SK-N-SH treated with all-trans-retinoic acid at 6 μM for 48 hours (cell line): ENCODE data around the gene KMT5B.

Experiments used
- ATAC-seq: fragments of 200-7000 bp; cut with Tn5 transposase; 3 replicates; pipeline ENCODE4 v1.9.1; 2020; ENCODE audit warnings: mild to moderate bottlenecking, moderate library complexity
- ARNTL ChIP-seq: fragments of 450-650 bp; formaldehyde crosslinking; IDR thresholded peaks from 2 replicates; pipeline ENCODE4 v1.5.0; 2020; ENCODE audit warnings: low read depth, mild to moderate bottlenecking, moderate library complexity, borderline replicate concordance
- BACH2 ChIP-seq: fragments of 250-450 bp; sonication (Bioruptor Pico); IDR thresholded peaks from 2 replicates; pipeline ENCODE4 v1.9.0; 2021; ENCODE audit warnings: mild to moderate bottlenecking, borderline replicate concordance
- CSDC2 ChIP-seq: fragments of 250-450 bp; sonication (Bioruptor Pico); IDR thresholded peaks from 2 replicates; pipeline ENCODE4 v1.5.0; 2020; ENCODE audit warnings: mild to moderate bottlenecking, moderate library complexity
- ESRRG ChIP-seq: fragments of 250-450 bp; sonication (Bioruptor Pico); IDR thresholded peaks from 2 replicates; pipeline ENCODE4 v1.6.1; 2021; ENCODE audit warnings: mild to moderate bottlenecking
- OSR1 ChIP-seq: fragments of 250-450 bp; sonication (Bioruptor Pico); IDR thresholded peaks from 2 replicates; pipeline ENCODE4 v1.8.0; 2022; ENCODE audit warnings: moderate library complexity, mild to moderate bottlenecking, inconsistent platforms
- PPARA ChIP-seq: fragments of 250-450 bp; sonication (Bioruptor Pico); IDR thresholded peaks from 2 replicates; pipeline ENCODE4 v1.5.0; 2020; ENCODE audit warnings: mild to moderate bottlenecking, borderline replicate concordance
- RARB ChIP-seq: fragments of 250-450 bp; sonication (Bioruptor Pico); IDR thresholded peaks from 2 replicates; pipeline ENCODE4 v1.8.0; 2021; ENCODE audit warnings: mild to moderate bottlenecking, moderate library complexity
- TOX ChIP-seq: fragments of 250-450 bp; sonication (Bioruptor Pico); IDR thresholded peaks from 2 replicates; pipeline ENCODE4 v1.8.0; 2021; ENCODE audit warnings: mild to moderate bottlenecking, moderate library complexity, borderline replicate concordance
- ZC3H10 ChIP-seq: fragments of 250-450 bp; sonication (Bioruptor Pico); IDR thresholded peaks from 2 replicates; pipeline ENCODE4 v1.5.1; 2021; ENCODE audit warnings: mild to moderate bottlenecking, moderate library complexity
- ZFP3 ChIP-seq: fragments of 250-450 bp; sonication (Bioruptor Pico); IDR thresholded peaks from 2 replicates; pipeline ENCODE4 v1.5.0; 2020; ENCODE audit warnings: mild to moderate bottlenecking, moderate library complexity
- ZFP30 ChIP-seq: fragments of 450-650 bp; formaldehyde crosslinking; IDR thresholded peaks from 2 replicates; pipeline ENCODE4 v1.5.0; 2022; ENCODE audit warnings: mild to moderate bottlenecking, moderate library complexity
- ZNF565 ChIP-seq: fragments of 450-650 bp; formaldehyde crosslinking; conservative IDR thresholded peaks from 2 replicates; pipeline ENCODE4 v1.5.0; 2020; ENCODE audit warnings: low read depth, mild to moderate bottlenecking, moderate library complexity
- ZNF70 ChIP-seq: fragments of 450-650 bp; formaldehyde crosslinking; IDR thresholded peaks from 2 replicates; pipeline ENCODE4 v1.5.0; 2020; ENCODE audit warnings: mild to moderate bottlenecking, moderate library complexity
- ZNF8 ChIP-seq: fragments of 450-650 bp; formaldehyde crosslinking; IDR thresholded peaks from 2 replicates; pipeline ENCODE4 v1.5.0; 2020; ENCODE audit warnings: mild to moderate bottlenecking, moderate library complexity
- TF ChIP-seq, protein P1 (sequence below): fragments of 250-450 bp; sonication (Bioruptor Pico); IDR thresholded peaks from 2 replicates; pipeline ENCODE4 v1.8.0; 2020; ENCODE audit warnings: mild to moderate bottlenecking, moderate library complexity, borderline replicate concordance
- TF ChIP-seq, protein P2 (sequence below): fragments of 250-450 bp; sonication (Bioruptor Pico); IDR thresholded peaks from 2 replicates; pipeline ENCODE4 v1.8.0; 2021; ENCODE audit warnings: low read depth, mild to moderate bottlenecking, moderate library complexity, borderline replicate concordance
- TF ChIP-seq, protein P3 (sequence below): fragments of 250-450 bp; sonication (Bioruptor Pico); IDR thresholded peaks from 2 replicates; pipeline ENCODE4 v1.5.0; 2020; ENCODE audit warnings: mild to moderate bottlenecking, moderate library complexity
- TF ChIP-seq, protein P4 (sequence below): fragments of 250-450 bp; sonication (Bioruptor Pico); IDR thresholded peaks from 2 replicates; pipeline ENCODE4 v1.5.1; 2020; ENCODE audit warnings: low read depth, mild to moderate bottlenecking, moderate library complexity

The KMT5B gene

DNA sequence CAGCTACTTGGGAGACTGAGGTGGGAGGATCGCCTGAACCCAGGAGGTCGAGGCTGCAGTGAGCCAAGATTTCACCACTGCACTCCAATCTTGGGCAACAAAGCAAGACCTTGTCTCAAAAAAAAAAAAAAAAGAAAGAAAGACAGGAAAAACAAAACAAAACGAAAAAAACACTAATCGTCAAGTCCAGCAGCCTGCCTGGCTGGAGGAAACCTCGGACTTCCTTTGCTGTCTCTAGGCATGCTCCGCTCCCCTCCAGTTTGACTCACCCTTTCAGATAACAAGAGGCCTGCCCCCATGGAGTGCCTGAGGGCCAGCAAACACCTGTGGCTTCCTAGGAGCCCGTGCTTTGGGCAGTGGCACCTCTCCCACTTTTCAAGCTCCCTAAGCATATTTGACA, 63.1 kb downstream of the KMT5B start:
- ATAC-seq, result no peak
- TF ChIP-seq RARB (CRISPR knock-in tag), result no peak
- no peak for TF ChIP-seq ZNF565 (CRISPR knock-in tag)
- TF ChIP-seq, protein P1, sequence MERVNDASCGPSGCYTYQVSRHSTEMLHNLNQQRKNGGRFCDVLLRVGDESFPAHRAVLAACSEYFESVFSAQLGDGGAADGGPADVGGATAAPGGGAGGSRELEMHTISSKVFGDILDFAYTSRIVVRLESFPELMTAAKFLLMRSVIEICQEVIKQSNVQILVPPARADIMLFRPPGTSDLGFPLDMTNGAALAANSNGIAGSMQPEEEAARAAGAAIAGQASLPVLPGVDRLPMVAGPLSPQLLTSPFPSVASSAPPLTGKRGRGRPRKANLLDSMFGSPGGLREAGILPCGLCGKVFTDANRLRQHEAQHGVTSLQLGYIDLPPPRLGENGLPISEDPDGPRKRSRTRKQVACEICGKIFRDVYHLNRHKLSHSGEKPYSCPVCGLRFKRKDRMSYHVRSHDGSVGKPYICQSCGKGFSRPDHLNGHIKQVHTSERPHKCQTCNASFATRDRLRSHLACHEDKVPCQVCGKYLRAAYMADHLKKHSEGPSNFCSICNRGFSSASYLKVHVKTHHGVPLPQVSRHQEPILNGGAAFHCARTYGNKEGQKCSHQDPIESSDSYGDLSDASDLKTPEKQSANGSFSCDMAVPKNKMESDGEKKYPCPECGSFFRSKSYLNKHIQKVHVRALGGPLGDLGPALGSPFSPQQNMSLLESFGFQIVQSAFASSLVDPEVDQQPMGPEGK, result no peak

DNA sequence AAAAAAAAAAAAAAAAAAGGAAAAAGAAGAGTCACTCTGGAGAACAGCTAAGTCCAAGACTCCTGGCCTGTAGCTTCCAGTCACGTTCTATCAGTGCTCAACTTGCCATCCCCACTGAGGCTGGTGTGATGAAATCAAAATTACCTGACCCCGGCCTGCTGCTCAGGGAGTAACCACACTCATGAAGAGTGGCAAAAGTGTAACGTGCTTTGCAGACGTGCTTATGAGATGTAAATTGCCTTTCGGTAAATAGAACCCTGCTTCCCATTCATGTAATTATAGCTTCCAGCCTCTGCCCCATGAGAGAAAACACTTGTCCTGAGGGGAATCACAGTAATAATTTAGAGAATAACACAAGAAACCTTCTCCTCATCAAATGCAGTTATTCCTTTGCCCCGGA, 63.7 kb downstream of the KMT5B start:
- TF ChIP-seq BACH2 (CRISPR knock-in tag) (no peak), CSDC2 (CRISPR knock-in tag) (no peak), OSR1 (no peak), RARB (CRISPR knock-in tag) (no peak), ZNF8 (no peak), ZFP3 (CRISPR knock-in tag) (no peak), ZNF565 (CRISPR knock-in tag) (no peak), PPARA (CRISPR knock-in tag) (no peak), ARNTL (CRISPR knock-in tag) (no peak)
- TF ChIP-seq, protein P2, sequence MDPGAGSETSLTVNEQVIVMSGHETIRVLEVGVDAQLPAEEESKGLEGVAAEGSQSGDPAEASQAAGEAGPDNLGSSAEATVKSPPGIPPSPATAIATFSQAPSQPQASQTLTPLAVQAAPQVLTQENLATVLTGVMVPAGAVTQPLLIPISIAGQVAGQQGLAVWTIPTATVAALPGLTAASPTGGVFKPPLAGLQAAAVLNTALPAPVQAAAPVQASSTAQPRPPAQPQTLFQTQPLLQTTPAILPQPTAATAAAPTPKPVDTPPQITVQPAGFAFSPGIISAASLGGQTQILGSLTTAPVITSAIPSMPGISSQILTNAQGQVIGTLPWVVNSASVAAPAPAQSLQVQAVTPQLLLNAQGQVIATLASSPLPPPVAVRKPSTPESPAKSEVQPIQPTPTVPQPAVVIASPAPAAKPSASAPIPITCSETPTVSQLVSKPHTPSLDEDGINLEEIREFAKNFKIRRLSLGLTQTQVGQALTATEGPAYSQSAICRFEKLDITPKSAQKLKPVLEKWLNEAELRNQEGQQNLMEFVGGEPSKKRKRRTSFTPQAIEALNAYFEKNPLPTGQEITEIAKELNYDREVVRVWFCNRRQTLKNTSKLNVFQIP (CRISPR knock-in tag), result no peak
- TF ChIP-seq, protein P3, sequence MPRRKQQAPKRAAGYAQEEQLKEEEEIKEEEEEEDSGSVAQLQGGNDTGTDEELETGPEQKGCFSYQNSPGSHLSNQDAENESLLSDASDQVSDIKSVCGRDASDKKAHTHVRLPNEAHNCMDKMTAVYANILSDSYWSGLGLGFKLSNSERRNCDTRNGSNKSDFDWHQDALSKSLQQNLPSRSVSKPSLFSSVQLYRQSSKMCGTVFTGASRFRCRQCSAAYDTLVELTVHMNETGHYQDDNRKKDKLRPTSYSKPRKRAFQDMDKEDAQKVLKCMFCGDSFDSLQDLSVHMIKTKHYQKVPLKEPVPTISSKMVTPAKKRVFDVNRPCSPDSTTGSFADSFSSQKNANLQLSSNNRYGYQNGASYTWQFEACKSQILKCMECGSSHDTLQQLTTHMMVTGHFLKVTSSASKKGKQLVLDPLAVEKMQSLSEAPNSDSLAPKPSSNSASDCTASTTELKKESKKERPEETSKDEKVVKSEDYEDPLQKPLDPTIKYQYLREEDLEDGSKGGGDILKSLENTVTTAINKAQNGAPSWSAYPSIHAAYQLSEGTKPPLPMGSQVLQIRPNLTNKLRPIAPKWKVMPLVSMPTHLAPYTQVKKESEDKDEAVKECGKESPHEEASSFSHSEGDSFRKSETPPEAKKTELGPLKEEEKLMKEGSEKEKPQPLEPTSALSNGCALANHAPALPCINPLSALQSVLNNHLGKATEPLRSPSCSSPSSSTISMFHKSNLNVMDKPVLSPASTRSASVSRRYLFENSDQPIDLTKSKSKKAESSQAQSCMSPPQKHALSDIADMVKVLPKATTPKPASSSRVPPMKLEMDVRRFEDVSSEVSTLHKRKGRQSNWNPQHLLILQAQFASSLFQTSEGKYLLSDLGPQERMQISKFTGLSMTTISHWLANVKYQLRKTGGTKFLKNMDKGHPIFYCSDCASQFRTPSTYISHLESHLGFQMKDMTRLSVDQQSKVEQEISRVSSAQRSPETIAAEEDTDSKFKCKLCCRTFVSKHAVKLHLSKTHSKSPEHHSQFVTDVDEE, result no peak
- TF ChIP-seq, protein P4, sequence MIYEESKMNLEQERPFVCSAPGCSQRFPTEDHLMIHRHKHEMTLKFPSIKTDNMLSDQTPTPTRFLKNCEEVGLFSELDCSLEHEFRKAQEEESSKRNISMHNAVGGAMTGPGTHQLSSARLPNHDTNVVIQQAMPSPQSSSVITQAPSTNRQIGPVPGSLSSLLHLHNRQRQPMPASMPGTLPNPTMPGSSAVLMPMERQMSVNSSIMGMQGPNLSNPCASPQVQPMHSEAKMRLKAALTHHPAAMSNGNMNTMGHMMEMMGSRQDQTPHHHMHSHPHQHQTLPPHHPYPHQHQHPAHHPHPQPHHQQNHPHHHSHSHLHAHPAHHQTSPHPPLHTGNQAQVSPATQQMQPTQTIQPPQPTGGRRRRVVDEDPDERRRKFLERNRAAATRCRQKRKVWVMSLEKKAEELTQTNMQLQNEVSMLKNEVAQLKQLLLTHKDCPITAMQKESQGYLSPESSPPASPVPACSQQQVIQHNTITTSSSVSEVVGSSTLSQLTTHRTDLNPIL (CRISPR knock-in tag), result no peak
- ATAC-seq, result no peak

DNA sequence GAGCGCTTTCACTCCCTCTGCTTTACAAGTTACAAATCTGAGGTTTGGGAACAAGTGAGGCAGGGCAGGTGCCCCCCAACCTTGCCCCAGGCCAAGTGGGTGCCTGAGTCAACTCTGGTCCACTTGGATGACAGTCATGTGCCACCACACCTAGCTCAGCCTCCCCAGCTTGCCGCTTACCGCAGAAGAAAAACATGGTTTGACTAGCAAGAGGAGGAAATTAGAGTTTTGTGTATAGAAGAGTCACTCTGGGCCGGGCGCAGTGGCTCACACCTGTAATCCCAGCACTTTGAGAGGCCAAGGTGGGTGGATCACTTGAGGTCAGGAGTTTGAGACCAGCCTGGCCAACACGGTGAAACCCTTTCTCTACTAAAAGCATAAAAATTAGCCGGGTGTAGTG, 64.2 kb downstream of the KMT5B start:
- ATAC-seq, result no peak
- TF ChIP-seq ZFP30, result no peak

DNA sequence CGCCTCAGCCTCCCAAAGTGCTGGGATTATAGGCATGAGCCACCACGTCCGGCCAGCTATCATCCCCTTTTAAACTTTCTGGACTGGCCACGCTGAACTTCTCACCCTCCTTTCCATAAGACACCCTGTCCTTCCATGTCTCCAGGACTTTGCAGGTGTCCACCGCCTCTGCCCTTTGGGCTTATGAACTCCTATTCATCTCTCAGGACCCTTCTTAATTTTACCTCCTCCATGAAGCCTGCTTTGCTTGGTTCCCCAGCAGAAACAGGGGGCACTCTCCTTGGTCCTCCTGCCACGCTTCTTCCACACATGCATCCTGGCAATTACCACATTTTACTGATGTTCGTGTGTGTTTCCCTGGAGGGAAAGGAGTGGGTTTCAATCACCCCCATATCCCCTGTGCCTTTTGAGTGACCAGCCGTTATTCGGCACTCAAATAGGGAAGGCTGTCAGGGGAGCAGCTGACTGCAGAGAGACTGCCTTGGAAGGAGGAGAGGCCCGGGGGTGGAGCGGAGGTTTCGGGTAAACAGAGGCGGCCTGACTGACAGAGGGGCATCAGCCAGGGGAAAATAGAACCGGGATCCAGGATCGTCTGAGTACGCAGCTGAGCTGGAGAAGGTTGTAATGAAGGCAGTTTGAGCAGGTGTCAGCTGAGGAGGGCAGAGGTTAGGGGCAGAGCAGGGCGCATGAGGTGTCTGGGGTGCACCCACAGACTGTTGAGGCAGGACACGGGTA, 64.9 kb downstream of the KMT5B start:
- no peak for ATAC-seq
- no peak for TF ChIP-seq ZFP30
- TF ChIP-seq ZFP3 (CRISPR knock-in tag), result peak; percentile 89
- no peak for TF ChIP-seq ESRRG (CRISPR knock-in tag)

DNA sequence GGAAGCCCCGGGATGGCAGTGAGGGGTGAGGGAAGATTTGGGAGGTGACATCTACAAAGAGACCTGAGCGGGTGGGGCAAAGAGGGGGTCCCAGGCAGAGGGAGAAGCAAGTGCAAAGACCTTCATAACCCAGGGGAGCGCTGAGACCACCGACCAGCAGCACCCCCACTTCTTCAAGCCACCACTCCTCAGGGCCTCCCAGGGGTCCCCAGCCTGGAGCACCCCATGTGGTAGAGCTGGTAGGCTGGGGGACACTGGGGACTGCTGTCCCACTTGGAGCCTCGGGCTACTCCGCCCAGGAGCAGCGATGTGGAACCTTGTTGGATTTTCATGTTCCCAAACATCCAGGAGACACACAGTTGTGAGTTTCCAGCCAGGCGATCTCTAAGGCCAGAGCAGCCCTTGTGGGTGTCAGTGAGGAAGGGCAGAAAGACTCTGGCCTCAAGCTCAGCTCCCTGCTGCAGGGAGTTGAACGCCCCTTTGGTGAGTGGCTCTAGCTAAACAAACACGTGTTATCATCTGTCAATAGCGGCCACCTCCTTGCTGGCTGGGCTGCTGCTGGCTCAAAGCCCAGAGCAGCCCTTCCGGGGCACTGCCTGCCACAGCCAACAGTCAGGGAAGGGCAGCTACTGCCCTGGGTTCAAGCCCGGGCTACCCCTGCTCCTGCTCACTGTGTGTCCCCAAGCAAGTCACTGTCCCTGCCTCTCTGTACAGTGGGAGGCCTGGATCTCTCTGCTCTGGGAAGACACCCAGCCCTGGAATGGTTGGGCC, 66.2 kb downstream of the KMT5B start:
- peak; percentile 62 for ATAC-seq
- no peak for TF ChIP-seq ZC3H10
- no peak for TF ChIP-seq TOX (CRISPR knock-in tag)
- no peak for TF ChIP-seq ZFP3 (CRISPR knock-in tag)
- TF ChIP-seq ZFP30, result no peak
- TF ChIP-seq, protein P4 (CRISPR knock-in tag), result no peak
- no peak for TF ChIP-seq ZNF8
- no peak for TF ChIP-seq ZNF70 (CRISPR knock-in tag)
